Transverse colon (tissue), 4 donors: Measurements from ENCODE around the gene GSG1L. TPM values are rescaled to one million over a fixed set of nuclear protein-coding genes. Genes with fewer than 3 reads are reported as not detected.

ENCODE experiments used
- DNase-seq: peaks from one replicate; pipeline ENCODE4 v3.0.0-alpha.2; 2019
- H3K27ac ChIP-seq, 4 donors: fragments of 200-600 bp; sonication (generic); 2 replicates each; pipeline ENCODE4 v1.5.1; 2016 to 2018; ENCODE audit warnings: inconsistent platforms in 4 of 4
- H3K27me3 ChIP-seq: fragments of 200-600 bp; sonication (generic); 2 replicates; pipeline ENCODE4 v1.5.1; 2017; ENCODE audit warnings: inconsistent platforms
- H3K36me3 ChIP-seq, 4 donors: fragments of 200-600 bp; sonication (generic); 2 replicates each; pipeline ENCODE4 v1.5.1; 2017 to 2019; ENCODE audit warnings: inconsistent platforms in 4 of 4
- H3K4me1 ChIP-seq, 4 donors: fragments of 200-600 bp; sonication (generic); 2 replicates each; pipeline ENCODE4 v1.5.1; 2017 to 2020; ENCODE audit warnings: inconsistent platforms in 4 of 4
- H3K4me3 ChIP-seq, 4 donors: fragments of 200-600 bp; sonication (generic); 1 replicate in 1 of 4; 2 replicates in 3 of 4; pipeline versions ENCODE4 v1.5.1 to v1.6.1; 2017 to 2019; ENCODE audit warnings: inconsistent platforms in 4 of 4
- H3K9me3 ChIP-seq, 2 donors: fragments of 200-600 bp; sonication (generic); 2 replicates each; pipeline ENCODE4 v1.5.1; 2017 to 2019; ENCODE audit warnings: inconsistent platforms in 2 of 2
- CTCF ChIP-seq, 5 experiments: fragments of 200-600 bp in 3 of 5; fragments of 450-650 bp in 2 of 5; sonication (generic) in 3 of 5; IDR thresholded peaks; 1 replicate in 2 of 5; 2 replicates in 3 of 5; pipeline ENCODE4 v1.5.1; 2016 to 2017; ENCODE audit warnings: antibody characterized with exemption in 5 of 5, inconsistent platforms in 3 of 5, mild to moderate bottlenecking in 2 of 5, moderate library complexity in 1 of 5
- EP300 ChIP-seq: sonication (generic); formaldehyde crosslinking; IDR thresholded peaks from one replicate; pipeline ENCODE4 v1.6.1; 2017; ENCODE audit warnings: antibody characterized with exemption, low read depth
- POLR2A ChIP-seq: fragments of 450-650 bp; IDR thresholded peaks from one replicate; pipeline ENCODE4 v1.6.1; 2016; ENCODE audit warnings: antibody characterized with exemption, mild to moderate bottlenecking, moderate library complexity
- POLR2AphosphoS5 ChIP-seq, 3 donors: sonication (generic); formaldehyde crosslinking; IDR thresholded peaks; one replicate each; pipeline ENCODE4 v1.6.1; 2016; ENCODE audit warnings: antibody characterized with exemption in 3 of 3
- WGBS, 2 donors: methylation state at CpG; one replicate each; pipeline ENCODE4 v1.1.5; 2018; ENCODE audit warnings: low coverage in 1 of 2; 5-methylcytosine and 5-hydroxymethylcytosine counted together
- in situ Hi-C, 4 donors: fragments of 200-750 bp; cut with MboI; loops; one replicate each; pipeline versions ENCODE4 v1.15.0 to v1.15.1; 2017; ENCODE audit warnings: low sequenced_read_pairs in 3 of 4, low pct_ligation_motif_present in 1 of 4, low pct_unique_long_range_greater_than_20kb in 1 of 4
- intact Hi-C: fragments of 100-400 bp; cut with DNase I; formaldehyde crosslinking; loops from one replicate; pipeline ENCODE4 v1.15.1; 2023; ENCODE audit warnings: low total_unique reads
- total RNA-seq, 4 donors: library from RNA; depleted of rRNA; stranded (reverse); fragments of >200 nt; gene quantifications; one replicate each; pipeline ENCODE4 v1.1.0, GENCODE V29; 2016

The GSG1L gene
- total RNA-seq, 4 donors from 2014 or later = not detected

GRCh38 chr16:27769561-27770255 is 293.8 kb downstream of the GSG1L start:
- TF ChIP-seq CTCF (IDR thresholded peaks at IDR 0.05) = no peak
- TF ChIP-seq EP300 = no peak
- TF ChIP-seq POLR2AphosphoS5 (IDR thresholded peaks at IDR 0.05) = no peak
- no peak for TF ChIP-seq POLR2A
- in situ Hi-C loops = no loop called here
- Histone ChIP-seq H3K36me3 (no peaks in the 10 kb centered on the region), H3K27me3 (no peaks in the 10 kb centered on the region), H3K9me3 (no peaks in the 10 kb centered on the region), H3K4me1 (no peaks in the 10 kb centered on the region), H3K4me3 (no peak overlapping the region), H3K27ac (no peak overlapping the region)
- no peak for DNase-seq
- intact Hi-C loops = no loop called here
- WGBS, 2 donors = 91 to 100% methylated on average over 1 to 27 of the region's 27 CpGs

- 91% methylated on average over 8 of the region's 8 CpGs; no CpG with 5 or more reads in 1 of the 2 donors for WGBS, 2 donors
- Histone ChIP-seq H3K4me1 (no peaks in the 10 kb centered on the region), H3K9me3 (peaks cover 0 to 3% of the 10 kb centered on the region in 2 donors), H3K4me3 (no peak overlapping the region), H3K36me3 (peaks cover 0 to 4% (median 0%) of the 10 kb centered on the region in 4 donors), H3K27ac (no peak overlapping the region), H3K27me3 (no peaks in the 10 kb centered on the region)
- in situ Hi-C loops (no loop called here), intact Hi-C loops (no loop called here)
- TF ChIP-seq POLR2AphosphoS5 (IDR thresholded peaks at IDR 0.05) (no peak), POLR2A (no peak), EP300 (no peak), CTCF (IDR thresholded peaks at IDR 0.05) (no peak)
- no peak for DNase-seq
These were observed 294.8 kb downstream of the GSG1L start for GRCh38 chr16:27768651-27769272.

GRCh38 chr16:27767971-27768591 is 295.4 kb downstream of the GSG1L start:
- DNase-seq = no peak
- no peaks in the 10 kb centered on the region for H3K27me3 ChIP-seq
- no peak for TF ChIP-seq EP300
- no peak overlapping the region for H3K4me3 ChIP-seq
- intact Hi-C loops = no loop called here
- H3K9me3 ChIP-seq = peaks cover 0 to 3% of the 10 kb centered on the region in 2 donors
- H3K4me1 ChIP-seq = no peaks in the 10 kb centered on the region
- 87% methylated on average over 5 of the region's 5 CpGs; no CpG with 5 or more reads in 1 of the 2 donors for WGBS, 2 donors
- peaks cover 0 to 4% (median under 1%) of the 10 kb centered on the region in 4 donors for H3K36me3 ChIP-seq
- no peak overlapping the region for H3K27ac ChIP-seq
- in situ Hi-C loops = no loop called here

- H3K9me3 ChIP-seq = peaks cover 0 to 3% of the 10 kb centered on the region in 2 donors
- H3K27me3 ChIP-seq = no peaks in the 10 kb centered on the region
- H3K4me3 ChIP-seq = no peak overlapping the region
- no peak for TF ChIP-seq EP300
- TF ChIP-seq POLR2AphosphoS5 (IDR thresholded peaks at IDR 0.05) = no peak
- no peak for TF ChIP-seq CTCF (IDR thresholded peaks at IDR 0.05)
- no peak for TF ChIP-seq POLR2A
- intact Hi-C loops = no loop called here
- no peak overlapping the region for H3K27ac ChIP-seq
- in situ Hi-C loops = no loop called here
- no peak for DNase-seq
- H3K36me3 ChIP-seq = peaks cover 0 to 9% (median 2%) of the 10 kb centered on the region in 4 donors
- 83% methylated on average over 6 of the region's 7 CpGs; no CpG with 5 or more reads in 1 of the 2 donors for WGBS, 2 donors
- no peaks in the 10 kb centered on the region for H3K4me1 ChIP-seq
These were observed 296.4 kb downstream of the GSG1L start for GRCh38 chr16:27767081-27767480.
